NOMO-1 (cell line): ENCODE data around the gene C17orf67.

Experiments used
- DNase-seq, 2 experiments: peaks; one replicate each; lab custom pipeline; 2025; ENCODE audit not compliant: unreplicated experiment in 2 of 2; lab: John Stamatoyannopoulos, UW

C17orf67 gene

GRCh38 chr17:56810343-56810742 is 23.4 kb downstream of the C17orf67 start:
- DNase-seq = no peak

GRCh38 chr17:56809820-56810179 is 23.9 kb downstream of the C17orf67 start:
- no peak for DNase-seq

GRCh38 chr17:56809106-56809819 is 24.5 kb downstream of the C17orf67 start:
- no peak for DNase-seq

DNA sequence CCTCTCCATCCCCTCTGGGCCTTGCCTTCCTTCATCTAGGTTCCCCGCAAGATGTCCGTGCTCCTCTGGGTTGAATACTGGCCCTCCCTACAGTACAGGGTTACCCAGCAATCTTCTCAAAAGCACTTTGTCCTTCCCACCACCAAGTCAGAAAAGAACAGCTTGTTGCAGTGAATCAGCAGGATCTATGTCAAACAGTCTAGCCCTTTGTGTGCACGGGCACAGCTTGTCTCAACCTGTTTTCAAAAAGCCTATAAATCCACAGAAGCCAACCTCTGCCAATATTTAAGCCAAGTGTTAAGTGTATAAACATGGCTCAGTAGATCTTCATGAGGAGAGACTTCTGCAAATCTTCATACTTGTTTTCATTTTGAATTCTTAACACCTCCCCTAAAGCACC is 25.2 kb downstream of the C17orf67 start:
- DNase-seq = no peak

DNA sequence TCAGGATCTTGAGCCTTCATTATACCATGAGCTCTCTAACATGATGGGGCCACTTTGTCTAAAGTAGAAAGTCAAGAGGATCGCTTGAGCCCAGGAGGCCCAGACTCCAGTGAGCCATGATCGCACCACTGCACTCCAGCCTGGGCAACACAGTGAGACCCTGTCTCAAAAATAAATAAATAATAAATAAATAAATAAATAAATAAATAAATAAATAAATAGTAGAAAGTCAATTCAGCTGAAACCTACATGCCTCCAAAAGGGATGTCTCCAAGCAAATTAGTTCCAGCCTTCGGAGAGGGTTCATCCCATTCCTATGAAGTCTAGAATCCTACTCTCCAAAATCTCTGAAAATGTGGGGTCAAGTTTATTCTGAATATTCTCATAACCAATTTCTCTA is 26.0 kb downstream of the C17orf67 start:
- DNase-seq = no peak

GRCh38 chr17:56806949-56807348 is 26.8 kb downstream of the C17orf67 start:
- DNase-seq = no peak

DNA sequence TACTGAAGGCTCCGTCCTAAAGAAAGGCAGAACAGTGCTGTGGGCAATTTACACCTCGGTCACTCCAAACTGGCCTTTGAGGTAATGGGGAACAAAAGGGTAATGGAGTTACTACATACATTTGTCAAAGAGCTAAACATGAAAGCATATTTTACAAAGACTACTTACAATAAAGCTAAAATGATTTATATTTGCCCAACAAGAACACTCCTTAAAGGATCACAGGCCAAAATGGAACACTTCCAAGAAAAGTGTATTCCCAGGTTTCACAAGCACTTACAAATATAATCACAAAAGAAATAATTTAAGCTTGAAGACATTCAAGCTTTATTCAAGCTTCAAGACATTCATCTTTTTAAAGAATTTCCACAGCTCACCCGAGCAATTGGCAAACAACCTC is 29.3 kb downstream of the C17orf67 start:
- DNase-seq = no peak

DNA sequence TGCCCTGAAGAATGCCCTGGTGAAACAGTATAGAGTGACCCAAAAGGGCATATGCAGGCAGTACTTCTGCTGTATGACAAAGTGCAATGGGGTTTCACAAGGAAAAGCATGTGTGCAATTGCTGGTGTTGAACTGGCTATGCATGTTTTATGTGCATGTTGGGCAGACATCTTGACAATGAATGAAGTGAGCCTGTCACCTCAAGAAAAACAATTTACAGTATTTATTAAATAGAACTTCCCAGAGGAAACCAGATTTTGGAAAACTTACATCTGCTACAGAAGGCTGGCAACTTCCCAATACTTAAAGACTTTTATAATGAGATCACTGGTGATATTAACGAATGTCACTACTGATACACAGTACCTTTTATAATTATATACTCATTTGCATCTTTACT is 30.6 kb downstream of the C17orf67 start:
- DNase-seq = no peak

- no peak for DNase-seq
Measured at GRCh38 chr17:56801459-56802178, 32.1 kb downstream of the C17orf67 start.

- DNase-seq = peak; percentile 87 to 89
Measured at GRCh38 chr17:56798916-56799315, 34.8 kb downstream of the C17orf67 start.

- no peak for DNase-seq
Measured at GRCh38 chr17:56796536-56796935, 37.2 kb downstream of the C17orf67 start.

DNA sequence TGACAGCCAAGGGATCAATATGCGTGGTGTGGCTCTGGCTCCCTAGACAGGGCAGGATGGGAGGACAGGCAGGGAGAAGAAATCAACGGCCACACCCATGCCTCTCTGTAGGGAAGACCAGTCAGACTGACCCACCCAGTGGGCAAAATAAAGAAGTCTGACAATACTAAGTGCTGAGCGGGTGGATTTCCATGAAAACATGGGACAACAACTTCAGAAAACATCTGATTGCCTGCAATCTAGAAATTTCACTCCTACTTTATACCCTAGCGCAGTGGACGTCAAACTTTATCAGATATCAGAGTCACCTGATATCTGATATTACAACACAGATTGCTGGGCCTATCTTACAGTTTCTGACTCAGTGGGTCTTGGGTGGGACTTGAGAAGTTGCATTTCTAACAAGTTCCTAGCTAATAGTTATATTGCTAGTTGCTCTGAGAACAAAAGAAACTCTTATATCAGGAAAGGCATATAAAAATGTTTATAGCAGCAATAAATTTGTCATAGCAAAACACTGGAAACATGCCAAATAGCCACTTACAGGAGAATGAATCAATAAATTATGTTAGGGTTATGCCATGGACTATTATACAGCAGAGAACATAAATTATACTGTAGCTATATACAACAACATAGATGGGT is 38.4 kb downstream of the C17orf67 start:
- no peak for DNase-seq

DNA sequence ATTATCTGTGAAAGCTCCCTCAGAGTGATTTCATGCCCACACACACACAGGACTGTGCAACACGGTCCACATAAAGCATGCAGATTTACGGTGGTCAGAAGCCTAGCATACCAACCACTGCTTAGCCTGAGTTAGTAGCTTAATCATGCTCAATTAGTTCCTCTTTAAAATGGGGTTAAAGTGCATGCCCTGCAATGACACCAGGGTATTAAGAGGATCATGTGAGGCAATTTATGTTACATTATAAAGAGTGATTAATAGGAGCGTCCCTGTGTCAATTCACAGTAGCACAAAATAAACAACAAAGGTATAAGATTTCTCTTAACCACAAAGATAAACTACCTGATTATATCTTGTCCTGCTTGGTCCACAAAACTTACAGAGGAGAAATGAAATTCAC is 39.8 kb downstream of the C17orf67 start:
- DNase-seq = peak; percentile 82 to 93

GRCh38 chr17:56793531-56793930 is 40.2 kb downstream of the C17orf67 start:
- DNase-seq = no peak

GRCh38 chr17:56792267-56792666 is 41.5 kb downstream of the C17orf67 start:
- no peak for DNase-seq

DNA sequence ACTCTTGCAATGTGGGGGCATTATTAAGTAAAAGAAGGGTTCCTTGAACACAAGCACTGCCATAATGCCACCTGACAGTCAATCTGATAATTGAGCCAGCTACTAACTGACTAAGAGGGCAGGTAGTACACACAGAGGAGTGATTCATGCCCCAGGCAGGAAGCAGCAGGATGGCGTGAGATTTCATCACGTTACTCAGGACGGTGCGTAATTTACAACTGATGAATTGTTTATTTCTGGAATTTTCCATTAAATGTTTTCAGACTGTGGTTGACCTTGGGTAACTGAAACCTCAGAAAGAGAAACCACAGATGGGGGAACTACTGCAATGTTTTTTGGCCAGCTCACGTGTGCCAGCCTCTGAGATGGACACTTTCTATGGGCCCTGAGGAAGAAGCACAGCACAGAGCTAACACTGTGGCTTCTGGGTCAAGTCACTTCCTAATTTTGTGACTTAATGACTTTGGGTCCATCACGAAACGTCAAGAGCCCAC is 46.7 kb downstream of the C17orf67 start:
- DNase-seq = peak; percentile 96 to 99

DNA sequence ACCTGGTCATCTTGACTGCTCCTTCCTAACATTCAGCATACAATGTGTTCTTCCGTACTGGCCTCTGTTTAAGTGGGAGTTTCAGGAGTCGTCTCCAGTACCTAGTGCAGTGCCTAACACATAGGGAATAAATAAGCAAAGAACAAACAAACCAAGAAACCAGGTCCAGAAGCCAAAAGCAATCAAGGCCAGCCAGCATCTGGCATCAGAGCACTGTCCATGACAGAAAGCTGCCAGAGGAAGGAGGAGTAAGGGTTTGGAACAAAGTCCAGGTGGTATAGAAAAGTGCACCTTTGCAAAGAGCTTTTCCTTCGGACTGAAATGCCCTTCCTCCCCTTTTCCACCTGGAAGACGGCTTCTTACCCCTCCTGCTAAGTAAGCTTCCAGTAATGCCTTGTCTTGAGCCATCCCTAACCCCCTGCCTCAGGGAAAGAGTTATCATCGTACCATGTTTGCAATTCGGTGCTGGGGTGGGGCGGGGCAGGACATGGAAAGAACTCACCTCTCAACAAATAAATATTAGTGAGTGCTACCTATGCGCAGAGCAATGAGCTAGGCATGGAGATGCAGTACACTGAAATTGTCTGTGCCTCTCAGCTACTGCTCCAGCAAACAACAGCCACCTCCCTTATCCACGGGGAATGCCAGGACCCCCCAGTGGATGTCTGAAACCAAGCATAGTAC is 47.6 kb downstream of the C17orf67 start:
- DNase-seq = no peak

GRCh38 chr17:56785405-56785804 is 48.3 kb downstream of the C17orf67 start:
- no peak for DNase-seq

DNA sequence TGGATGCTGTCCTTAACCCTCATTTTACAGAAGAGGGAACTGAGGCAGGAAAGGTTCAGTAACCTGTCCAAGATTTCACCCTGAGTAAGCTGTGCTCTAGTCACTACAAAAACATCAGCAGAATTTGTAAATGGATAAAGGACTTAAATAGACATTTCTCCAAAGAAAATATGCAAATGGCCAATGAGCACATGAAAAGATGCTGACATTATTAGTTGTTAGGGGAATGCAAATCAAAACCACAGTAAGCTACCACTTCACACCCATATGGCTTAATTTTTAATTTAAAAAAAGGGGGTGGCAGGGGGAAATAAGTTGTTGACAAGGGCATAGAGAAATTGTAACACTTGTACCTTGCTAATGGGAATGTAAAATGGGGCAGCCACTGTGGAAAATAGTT is 51.4 kb downstream of the C17orf67 start:
- DNase-seq = no peak

- DNase-seq = no peak
Measured at GRCh38 chr17:56781906-56782305, 51.8 kb downstream of the C17orf67 start.
